ENCODE data around the gene EFCAB6.

Gene EFCAB6

DNA sequence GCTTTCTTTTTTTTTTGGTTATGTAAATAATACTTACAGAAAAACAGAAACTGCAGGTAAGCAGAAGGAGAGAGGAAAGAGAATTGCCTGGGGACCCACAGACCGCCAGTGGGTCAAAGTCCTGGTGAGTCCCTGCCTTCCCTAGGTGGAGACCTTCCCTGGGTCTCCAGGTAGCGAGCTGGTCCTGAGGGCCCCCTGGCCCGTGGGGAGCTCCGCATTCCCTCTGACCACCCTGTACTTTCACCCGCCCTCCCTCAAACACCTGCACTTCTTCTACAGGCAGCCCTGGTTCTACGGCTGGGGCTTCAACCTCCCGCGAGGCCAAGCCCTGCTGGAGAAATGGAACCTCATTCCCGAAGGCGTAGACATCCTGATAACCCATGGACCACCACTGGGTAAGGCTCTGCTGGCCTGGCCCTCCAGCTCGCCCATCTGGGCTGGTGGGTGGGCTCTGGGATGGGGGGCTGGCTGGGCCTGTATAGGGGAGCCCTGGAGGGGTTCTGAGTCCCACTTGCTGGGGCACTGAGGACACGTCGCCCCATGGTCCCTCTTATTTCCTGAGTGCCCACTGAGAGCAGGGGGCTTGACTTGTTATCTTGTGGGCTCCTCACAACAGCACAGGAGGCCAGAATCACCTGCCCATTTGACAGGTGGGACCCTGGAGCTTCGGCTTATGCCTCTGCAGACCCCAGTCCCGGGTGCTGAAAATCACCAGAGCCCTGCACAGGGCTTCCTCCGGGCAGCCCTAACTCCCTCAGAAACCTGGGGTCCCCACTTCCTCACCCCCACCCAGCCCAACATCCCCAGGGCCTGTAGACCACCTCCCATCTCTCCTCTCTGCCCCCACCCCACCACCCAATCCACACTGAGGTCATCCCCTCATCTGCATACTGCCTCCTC is 313.9 kb downstream of the EFCAB6 start:
- DNase-seq (ENCODE audit: low spot score), result no peak
- in situ Hi-C loops (cut with MboI; ENCODE audit: low sequenced_read_pairs, unreplicated experiment), result no loop called here

DNA sequence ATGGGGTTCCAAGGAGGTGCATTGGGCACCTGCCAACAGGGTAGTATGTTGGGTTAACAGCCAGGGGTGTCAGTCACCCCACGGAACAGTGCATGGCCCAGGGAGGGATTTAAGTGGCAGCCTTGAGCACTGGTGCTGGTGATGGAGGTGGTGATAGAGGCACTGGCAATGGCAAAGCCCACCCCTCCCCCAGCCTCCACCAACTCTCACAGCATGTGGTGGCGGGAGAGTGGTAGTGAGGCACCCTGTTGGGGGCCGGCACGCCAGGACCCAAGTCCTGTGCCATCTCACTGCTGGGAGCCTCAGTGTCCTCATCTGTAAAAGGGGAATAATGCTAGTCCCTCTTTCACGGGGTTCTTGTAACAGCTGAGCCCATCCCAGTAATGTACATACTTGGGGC is 318.8 kb downstream of the EFCAB6 start:
- no peak for DNase-seq (ENCODE audit: low spot score)
- TF ChIP-seq, protein P1, sequence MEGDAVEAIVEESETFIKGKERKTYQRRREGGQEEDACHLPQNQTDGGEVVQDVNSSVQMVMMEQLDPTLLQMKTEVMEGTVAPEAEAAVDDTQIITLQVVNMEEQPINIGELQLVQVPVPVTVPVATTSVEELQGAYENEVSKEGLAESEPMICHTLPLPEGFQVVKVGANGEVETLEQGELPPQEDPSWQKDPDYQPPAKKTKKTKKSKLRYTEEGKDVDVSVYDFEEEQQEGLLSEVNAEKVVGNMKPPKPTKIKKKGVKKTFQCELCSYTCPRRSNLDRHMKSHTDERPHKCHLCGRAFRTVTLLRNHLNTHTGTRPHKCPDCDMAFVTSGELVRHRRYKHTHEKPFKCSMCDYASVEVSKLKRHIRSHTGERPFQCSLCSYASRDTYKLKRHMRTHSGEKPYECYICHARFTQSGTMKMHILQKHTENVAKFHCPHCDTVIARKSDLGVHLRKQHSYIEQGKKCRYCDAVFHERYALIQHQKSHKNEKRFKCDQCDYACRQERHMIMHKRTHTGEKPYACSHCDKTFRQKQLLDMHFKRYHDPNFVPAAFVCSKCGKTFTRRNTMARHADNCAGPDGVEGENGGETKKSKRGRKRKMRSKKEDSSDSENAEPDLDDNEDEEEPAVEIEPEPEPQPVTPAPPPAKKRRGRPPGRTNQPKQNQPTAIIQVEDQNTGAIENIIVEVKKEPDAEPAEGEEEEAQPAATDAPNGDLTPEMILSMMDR (IDR thresholded peaks at IDR 0.05; ENCODE audit: borderline replicate concordance, control extremely low read depth, extremely low read depth, insufficient read depth, missing control alignments), result no peak
- in situ Hi-C loops (cut with MboI; ENCODE audit: low sequenced_read_pairs, unreplicated experiment), result no loop called here

More for the DNA sequence above, 313.9 kb downstream of the EFCAB6 start:
- TF ChIP-seq, protein P1 (IDR thresholded peaks at IDR 0.05; ENCODE audit: borderline replicate concordance, control extremely low read depth, extremely low read depth, insufficient read depth, missing control alignments), result no peak

DNA sequence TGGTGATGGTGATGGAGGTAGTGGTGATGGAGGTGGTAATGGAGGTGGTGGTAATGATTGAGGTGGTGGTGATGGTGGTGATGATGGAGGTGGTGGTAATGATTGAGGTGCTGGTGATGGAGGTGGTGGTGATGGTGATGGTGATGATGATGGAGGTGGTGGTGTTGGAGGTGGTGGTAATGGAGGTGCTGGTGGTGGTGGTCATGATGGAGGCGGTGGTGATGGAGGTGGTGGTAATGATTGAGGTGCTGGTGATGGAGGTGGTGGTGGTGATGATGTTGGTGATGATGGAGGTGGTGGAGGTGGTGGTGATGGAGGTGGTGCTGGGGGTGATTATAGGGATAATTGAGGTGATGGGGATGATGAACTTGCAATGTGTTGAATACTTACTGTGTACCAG is 320.4 kb downstream of the EFCAB6 start:
- TF ChIP-seq, protein P1 (IDR thresholded peaks at IDR 0.05; ENCODE audit: borderline replicate concordance, control extremely low read depth, extremely low read depth, insufficient read depth, missing control alignments), result no peak
- no peak for DNase-seq (ENCODE audit: low spot score)
- in situ Hi-C loops (cut with MboI; ENCODE audit: low sequenced_read_pairs, unreplicated experiment), result no loop called here

DNA sequence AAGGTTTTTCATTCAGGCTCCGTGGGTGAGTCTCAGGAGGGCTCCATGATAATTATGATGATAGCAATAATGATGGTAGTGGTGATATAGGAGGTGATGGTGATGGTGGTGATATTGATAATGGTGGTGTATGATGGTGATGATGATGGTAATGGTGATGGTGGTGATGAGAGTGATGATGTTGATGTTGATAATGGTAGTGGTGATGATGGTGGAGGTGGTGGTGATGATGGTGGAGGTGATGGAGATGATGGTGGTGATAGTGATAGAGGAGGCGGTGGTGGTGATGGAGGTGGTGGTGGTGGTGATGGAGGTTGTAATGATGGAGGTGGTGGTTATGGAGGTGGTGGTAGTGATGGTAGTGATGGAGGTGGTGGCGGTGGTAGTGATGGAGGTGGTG is 320.9 kb downstream of the EFCAB6 start:
- in situ Hi-C loops (cut with MboI; ENCODE audit: low sequenced_read_pairs, unreplicated experiment), result no loop called here
- TF ChIP-seq, protein P1 (IDR thresholded peaks at IDR 0.05; ENCODE audit: borderline replicate concordance, control extremely low read depth, extremely low read depth, insufficient read depth, missing control alignments), result no peak
- no peak for DNase-seq (ENCODE audit: low spot score)

DNA sequence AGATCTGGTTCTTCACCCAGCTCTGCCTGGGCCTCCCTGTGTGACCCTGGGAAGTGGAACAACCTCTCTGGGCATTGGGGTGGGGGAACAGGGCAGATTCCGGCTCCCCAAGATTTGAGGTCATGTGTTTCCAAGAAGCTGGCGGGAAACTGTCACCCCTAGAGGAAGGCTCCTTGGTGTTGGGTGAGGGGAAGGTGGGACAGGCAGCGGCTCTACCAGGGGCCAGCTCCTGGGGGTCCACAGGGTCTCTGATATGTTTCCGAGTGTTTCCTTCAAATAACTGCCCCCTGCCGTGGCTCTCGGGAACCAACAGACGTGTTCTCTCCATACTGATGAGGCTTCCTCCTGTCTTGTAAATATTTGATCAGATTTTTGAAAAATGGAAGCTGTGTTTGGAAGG is 321.8 kb downstream of the EFCAB6 start:
- TF ChIP-seq, protein P1 (IDR thresholded peaks at IDR 0.05; ENCODE audit: borderline replicate concordance, control extremely low read depth, extremely low read depth, insufficient read depth, missing control alignments), result no peak
- no peak for DNase-seq (ENCODE audit: low spot score)
- in situ Hi-C loops (cut with MboI; ENCODE audit: low sequenced_read_pairs, unreplicated experiment), result no loop called here

DNA sequence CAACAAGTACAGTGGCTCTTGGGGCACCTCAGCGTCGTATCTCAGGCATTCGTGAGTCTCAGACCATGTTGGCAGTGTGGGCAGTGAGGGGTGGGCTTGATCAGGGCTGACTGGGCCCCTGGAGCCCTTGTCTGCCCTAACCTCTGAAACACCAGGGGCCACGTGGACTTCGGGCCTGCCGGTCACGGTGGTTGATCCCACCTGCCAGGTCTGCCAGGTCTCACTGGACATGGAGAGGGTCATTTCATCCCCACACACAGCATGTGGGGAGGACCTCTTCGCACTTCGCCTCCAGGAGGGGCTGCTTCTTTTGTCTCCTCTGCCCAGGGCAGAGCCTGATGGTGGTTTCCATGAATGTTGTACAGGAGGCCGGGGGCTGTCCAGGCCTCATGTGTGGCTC is 323.2 kb downstream of the EFCAB6 start:
- TF ChIP-seq, protein P1 (IDR thresholded peaks at IDR 0.05; ENCODE audit: borderline replicate concordance, control extremely low read depth, extremely low read depth, insufficient read depth, missing control alignments), result no peak
- in situ Hi-C loops (cut with MboI; ENCODE audit: low sequenced_read_pairs, unreplicated experiment), result no loop called here
- DNase-seq (ENCODE audit: low spot score), result no peak
